Body of pancreas (tissue), 4 donors: Measurements from ENCODE around the gene CCDC188.

Experiments
- POLR2A ChIP-seq, 3 donors: fragments of 450-650 bp; IDR thresholded peaks; one replicate each; pipeline ENCODE4 v1.6.1; 2016; ENCODE audit warnings: antibody characterized with exemption in 3 of 3, mild to moderate bottlenecking in 2 of 3
- TF ChIP-seq, protein P1 (sequence below), 7 experiments: fragments of 450-650 bp in 4 of 7; fragments of 200-600 bp in 3 of 7; sonication (generic) in 3 of 7; IDR thresholded peaks; one replicate each; pipeline ENCODE4 v1.5.1; 2016 to 2019; ENCODE audit warnings: antibody characterized with exemption in 7 of 7

GRCh38 chr22:20105456-20106204 is 45.2 kb downstream of the CCDC188 start:
- TF ChIP-seq, protein P1, sequence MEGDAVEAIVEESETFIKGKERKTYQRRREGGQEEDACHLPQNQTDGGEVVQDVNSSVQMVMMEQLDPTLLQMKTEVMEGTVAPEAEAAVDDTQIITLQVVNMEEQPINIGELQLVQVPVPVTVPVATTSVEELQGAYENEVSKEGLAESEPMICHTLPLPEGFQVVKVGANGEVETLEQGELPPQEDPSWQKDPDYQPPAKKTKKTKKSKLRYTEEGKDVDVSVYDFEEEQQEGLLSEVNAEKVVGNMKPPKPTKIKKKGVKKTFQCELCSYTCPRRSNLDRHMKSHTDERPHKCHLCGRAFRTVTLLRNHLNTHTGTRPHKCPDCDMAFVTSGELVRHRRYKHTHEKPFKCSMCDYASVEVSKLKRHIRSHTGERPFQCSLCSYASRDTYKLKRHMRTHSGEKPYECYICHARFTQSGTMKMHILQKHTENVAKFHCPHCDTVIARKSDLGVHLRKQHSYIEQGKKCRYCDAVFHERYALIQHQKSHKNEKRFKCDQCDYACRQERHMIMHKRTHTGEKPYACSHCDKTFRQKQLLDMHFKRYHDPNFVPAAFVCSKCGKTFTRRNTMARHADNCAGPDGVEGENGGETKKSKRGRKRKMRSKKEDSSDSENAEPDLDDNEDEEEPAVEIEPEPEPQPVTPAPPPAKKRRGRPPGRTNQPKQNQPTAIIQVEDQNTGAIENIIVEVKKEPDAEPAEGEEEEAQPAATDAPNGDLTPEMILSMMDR (IDR thresholded peaks at IDR 0.05): no peak
- TF ChIP-seq POLR2A (IDR thresholded peaks at IDR 0.05): no peak
